Stimulated activated CD8-positive, alpha-beta memory T cell treated with anti-CD3 and anti-CD28 coated beads, Interleukin-4, amount 100 ng/mL, for 4 hours (primary cell): ENCODE results near the gene NDE1.

ENCODE experiments used
- DNase-seq, 2 donors: peaks; one replicate each; pipeline ENCODE4 v3.0.0-alpha.2; 2020; ENCODE audit warnings: low read depth in 2 of 2, low spot score in 1 of 2

Gene NDE1

DNA sequence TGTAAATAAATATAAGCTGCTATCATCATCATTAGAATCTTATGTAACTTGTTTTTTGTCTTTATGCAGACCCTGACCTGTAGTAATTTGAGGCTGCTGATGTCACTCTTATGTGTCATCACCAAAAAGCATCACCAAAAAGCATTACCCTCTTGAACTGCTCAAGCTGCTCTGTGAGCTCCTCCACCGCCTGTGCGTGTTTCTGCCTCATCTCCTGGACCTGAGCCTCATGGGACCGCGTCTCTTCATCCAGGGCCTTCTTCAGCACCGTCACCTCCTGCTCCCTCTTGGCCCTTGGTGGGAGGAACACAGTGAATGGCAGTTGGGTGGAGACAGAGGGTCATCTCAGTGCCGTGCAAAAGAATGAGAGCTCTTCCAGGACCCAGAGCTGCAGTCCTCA, 82.4 kb downstream of the NDE1 start:
- no peak for DNase-seq

DNA sequence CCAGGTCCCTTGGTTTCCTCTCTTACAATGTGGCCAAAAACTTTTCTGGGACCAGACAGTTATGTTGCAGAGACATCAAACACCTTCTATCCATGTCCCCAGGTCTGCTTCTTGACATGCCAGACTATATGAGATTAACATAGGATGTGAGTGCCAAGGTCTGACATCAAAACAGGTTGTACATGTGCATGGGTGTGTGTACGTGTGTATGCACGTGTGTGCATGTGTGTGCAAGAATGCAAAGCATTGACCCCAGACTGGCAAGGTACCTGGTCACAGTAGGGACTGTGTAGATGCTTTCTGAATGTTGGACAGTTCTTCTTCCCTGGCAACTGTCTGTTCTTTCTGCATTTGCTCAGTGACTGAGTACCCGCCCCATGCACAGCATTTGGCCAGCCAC, 85.6 kb downstream of the NDE1 start:
- no peak for DNase-seq

DNA sequence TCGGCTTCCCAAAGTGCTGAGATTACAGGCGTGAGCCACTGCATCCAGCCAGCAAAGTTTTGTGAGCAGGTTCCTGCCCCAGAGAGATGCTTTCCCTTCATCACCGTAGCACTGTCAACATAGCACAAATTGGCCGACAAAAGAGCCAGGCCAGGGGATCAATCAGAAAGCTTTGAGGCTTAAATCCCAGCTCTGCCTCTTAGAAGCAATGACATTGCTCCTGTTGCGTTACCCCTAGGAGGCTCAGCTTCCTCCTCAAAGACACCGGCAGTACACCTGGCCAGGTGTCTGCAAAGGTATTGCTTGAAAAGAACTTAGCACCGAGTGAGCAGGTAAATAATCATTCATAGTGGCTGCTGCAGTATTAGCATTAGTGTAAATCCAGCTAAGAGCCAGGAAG, 86.5 kb downstream of the NDE1 start:
- DNase-seq, result no peak

DNA sequence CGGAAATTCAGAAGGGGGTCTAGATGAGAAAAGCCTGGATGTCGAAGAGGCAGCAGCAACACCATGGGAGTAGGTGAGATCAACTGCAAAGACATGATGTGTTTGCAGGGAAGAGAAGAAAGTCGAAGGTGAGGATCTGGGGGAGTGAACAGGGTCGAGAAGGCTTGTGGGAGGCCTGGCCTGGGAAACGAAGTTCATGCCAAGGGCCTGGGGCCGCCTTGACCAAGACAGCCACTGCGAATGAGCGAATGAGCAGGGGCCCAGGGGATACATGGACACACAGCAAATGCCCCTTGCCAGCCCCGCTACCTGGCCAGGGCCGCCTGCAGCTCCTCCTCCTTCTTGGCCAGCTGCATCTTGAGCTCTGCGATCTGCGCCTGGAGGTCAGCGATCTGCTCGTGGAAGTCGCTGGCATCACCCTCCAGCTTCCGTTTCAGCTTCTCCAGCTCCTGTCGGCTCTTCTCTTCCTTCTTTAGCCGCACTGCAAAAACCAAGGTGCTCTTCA, 87.1 kb downstream of the NDE1 start:
- DNase-seq, result no peak

DNA sequence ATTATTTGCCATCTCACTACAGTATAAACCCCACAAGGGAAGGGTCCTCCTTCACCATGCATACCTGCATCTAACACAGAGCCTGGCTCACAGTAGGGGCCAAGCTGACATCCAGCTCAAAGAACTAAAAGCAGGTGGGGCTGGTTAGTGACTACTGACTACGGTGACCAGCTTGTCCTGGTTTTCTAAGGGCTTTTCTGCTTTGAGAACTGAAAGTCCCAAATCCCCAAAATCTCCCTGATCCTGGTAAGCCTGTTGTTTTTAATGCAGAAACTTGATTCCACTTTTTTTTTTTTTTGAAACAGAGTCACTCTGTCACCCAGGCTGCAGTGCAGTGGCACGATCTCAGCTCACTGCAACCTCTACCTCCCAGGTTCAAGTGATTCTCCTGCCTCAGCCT, 89.4 kb downstream of the NDE1 start:
- DNase-seq, result no peak

DNA sequence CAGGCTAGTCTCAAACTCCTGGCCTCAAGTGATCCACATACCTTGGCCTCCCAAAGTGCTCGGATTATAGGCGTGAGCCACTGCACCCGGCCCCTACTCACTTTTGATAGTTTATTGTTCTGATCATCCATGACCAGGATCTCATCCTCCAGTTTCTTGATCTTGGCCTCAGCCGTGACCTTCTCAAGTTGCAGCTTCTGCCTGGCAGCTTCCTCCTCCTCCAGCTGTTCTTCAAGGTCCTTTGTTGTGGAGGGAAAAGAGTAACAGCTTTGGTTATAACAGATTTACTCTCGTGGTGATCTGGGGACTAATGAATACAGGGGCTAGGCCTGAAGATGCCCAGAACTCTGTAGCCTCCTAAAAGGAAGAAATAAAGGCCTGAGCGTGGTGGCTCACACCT, 89.9 kb downstream of the NDE1 start:
- DNase-seq, result no peak

DNA sequence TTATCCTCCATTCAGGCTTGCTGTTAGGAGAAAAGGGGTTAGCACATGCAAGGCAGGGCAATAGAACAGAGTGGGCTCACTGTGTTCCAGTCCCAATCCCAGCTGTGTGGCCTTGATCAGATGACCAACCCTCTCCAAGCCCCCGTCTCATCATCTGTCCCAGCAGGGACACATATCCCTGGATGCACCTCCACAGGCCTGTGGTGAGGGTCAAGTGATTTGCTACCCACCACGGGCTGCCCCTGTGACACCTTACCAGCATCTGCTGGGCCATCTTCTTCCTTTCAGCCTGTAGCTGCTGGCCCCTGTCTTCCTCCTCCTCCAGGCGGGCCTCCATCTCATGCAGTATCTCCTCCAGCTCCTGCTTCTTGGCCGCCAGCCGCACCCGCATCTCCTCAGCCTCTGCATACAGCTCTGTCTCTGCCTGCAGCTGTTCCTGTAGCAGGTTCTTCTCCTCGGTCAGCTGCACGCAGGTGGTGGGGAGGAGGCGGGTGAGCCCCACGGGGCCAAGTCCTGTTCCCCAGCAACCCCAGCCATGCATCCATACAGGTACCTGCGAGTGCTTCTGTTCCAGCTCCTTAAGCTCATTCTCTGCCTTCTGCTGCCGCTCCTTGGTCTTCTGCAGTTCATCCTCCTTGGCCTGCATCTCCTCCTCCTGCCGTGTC, 91.3 kb downstream of the NDE1 start:
- no peak for DNase-seq

DNA sequence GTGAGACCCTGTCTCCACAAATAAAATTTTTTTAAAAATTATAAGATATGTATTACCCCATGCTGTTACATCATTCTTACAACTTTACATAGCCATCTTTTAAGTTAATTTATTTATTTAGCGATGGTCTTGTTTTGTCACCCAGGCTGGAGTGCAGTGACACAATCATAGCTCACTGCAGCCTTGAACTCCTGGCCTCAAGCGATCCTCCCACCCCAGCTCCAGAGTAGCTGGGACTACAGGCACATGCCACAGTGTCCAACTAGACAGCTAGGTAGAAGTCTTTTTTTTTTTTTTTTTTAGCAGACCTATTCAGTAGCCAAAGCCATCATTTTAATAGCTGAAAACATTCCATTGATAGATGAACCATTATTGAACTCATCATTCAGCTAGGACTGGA, 92.7 kb downstream of the NDE1 start:
- DNase-seq, result no peak

DNA sequence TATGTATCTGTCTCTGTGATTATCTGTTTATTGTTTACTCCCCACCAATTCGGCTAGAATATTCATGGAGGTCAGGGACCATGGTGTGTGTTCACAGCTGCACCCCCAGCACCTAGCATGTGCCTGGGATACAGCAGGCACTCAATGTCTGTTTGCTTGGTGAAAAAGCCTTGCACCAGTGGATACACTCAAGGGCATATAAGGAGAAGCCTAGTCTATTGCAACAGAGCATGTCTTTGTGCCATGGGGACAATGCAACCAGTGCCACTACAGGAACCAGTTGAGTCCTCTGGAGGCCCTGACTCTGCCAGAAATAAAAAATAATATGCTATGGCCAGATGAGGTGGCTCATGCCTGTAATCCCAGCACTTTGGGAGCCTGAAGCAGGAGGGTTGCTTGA, 93.6 kb downstream of the NDE1 start:
- no peak for DNase-seq

DNA sequence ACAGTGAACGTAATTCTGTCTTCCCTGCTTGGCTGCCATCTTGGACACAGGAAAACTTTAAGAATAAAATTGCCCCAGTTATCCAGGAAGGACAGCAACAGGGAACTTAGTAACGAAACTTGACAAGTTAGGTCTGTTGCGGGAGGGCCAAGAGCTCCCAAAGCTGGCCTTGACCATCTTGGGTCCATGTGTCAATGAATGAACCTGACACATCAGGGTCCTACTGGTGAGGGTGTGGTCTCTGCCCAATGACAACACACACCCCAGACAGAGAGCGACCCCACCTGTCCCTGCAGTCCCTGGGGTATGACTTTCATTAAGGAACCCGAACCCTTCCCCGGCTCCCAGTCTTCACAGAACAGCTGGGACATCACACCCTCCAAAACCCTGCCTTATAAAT, 96.3 kb downstream of the NDE1 start:
- DNase-seq, result no peak

DNA sequence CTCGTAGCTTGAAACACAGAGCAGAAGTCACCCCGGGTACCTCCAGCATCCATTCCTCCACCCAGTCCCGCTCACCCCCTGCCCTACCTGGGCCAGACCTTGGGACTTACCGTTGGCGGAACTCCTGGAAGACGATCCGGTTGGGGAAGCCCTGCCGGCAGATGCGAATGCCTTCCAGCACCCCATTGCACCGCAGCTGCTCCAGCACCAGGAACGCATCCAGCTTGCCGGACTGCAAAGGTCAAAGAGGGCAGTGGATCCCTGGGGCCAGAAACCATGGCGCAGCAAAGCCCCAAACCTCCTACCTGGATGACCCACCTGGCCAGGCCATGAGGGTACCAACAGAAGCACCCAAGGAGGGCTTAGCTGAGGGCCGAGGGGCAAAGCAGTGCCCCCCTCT, 97.9 kb downstream of the NDE1 start:
- DNase-seq, result no peak

DNA sequence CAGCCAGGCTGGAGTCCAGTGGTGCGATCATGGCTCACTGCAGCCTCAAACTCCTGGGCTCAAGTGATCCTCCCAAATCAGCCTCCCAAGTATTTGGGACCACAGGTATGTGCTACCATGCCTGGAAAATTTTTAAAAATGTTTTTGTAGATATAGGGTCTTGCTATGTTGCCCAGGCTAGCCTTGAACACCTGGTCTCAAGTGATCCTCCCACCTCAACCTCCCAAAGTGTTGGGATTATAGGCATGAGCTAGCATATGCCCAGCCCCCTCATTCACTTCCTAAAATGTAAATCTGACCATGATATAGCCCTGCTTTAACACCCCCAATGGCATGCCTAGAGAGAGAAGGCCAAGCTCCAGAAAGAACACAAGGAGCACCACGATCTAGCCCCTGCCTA, 98.6 kb downstream of the NDE1 start:
- DNase-seq, result no peak

DNA sequence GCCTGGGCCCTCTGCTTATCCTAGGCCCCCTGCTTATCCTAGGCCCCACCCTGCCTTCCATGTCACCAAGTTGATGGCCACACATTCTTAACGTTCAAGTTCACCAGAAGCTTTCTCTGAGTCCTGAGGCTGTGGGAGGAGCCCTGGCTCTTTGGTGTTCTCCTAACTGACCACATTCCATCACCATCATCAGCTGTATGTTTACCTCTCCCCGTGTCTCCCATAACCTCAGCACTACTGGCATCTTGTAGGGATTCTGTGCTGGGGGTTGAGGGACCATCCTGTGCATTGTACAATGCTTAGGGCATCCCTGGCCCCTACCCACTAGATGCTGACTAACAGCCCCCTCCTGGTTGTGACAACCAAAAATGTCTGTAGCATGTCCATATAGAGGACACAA, 99.3 kb downstream of the NDE1 start:
- no peak for DNase-seq

DNA sequence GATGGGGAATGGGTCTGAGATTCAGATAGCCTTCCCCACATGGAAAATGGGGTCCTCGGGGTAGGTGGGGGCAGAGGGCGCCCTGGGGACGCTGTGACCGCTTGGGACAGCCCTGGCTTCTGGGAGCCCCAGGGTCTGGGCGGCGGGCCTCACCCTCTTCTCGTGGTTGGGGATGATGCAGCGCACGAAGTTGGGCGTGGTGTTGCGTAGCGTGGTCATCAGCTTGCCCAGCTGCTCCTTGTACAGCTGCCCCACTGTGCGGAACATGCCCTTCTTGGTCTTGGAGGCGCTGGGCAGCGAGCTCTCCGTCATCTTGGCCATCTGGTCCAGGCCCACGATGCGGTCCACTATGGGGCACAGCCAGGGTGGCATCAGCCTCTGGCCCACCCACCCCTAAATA, 99.9 kb downstream of the NDE1 start:
- DNase-seq, result no peak

DNA sequence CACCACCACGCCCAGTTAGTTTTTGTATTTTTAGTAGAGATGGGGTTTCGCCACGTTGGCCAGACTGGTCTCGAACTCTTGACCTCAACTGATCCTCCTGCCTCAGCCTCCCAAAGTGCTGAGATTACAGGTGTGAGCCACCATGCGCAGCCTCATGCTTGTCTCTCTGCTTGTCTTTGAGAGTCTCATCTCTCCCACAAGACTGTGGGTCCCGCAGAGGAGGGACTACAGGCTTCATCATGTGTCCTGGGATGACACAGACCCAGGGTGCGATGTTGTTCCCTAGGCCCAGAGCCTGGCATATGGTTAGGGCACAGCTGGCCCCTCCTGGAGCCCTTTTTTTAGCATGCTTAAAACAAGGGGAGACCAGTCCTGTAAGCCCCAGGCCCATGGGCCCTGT, 101.9 kb downstream of the NDE1 start:
- no peak for DNase-seq

DNA sequence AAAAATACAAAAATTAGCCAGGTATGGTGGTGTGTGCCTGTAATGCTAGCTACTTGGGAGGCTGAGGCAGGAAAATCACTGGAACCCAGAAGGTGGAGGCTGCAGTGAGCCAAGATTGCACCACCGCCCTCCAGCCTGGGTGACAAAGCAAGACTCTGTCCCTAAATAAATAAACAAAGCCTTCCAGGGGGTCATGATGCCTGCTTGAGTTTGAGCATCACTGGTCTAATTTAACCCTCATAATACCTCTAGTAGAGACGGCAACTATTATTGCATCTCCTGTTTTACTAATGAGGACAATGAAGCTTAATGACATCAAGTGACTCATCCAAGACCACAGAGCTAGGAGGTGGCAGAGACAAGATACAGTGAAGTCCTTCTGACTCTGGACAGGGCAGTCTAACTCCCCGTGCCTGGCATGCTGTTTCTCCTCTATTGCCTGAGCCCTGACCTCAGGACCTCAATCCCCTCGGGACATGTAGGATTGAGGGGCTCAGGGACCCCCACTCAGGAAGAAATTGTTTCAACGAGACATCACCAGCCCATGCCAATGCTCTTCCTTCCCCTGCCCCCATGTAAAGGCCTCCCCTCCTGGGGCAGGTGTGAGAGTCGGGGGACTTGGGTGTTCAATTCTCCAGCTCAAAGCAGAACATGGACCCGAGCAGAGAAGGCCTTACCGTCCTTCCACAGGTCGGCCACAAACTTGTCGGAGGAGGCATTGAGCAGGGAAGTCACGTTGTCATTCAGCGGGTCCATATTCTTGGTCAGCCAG, 102.9 kb downstream of the NDE1 start:
- DNase-seq, result no peak

DNA sequence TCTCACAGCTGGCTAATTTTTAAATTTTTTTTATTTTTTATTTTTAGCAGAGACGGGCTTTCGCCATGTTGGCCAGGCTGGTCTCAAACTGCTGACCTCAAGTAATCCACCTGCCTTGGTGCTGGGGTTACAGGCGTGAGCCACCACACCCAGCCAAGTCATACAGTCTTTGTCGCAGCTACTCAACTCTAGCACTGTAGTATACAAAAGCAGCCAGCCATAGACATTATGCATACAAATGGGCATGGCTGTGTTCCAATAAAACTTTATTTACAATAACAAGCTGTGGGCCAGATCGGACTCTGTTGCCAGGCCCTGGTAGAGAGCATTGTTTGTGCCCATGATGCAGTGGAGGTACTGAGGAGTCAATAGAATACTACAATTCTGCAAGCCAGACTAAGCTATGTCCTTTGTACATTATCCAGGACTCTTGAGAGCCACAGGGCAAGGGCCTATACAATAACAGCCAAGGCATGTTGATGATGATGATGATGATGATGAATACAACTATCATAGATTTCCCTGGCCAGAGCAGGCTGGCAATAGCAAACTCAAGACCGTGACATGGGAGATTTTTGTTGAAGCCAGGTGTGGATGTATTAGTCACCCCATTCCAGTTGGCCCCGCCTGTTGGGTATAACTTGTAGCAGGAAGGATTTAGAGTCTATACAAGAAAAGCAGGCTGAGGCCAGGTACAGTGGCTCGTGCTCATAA, 104.9 kb downstream of the NDE1 start:
- no peak for DNase-seq

DNA sequence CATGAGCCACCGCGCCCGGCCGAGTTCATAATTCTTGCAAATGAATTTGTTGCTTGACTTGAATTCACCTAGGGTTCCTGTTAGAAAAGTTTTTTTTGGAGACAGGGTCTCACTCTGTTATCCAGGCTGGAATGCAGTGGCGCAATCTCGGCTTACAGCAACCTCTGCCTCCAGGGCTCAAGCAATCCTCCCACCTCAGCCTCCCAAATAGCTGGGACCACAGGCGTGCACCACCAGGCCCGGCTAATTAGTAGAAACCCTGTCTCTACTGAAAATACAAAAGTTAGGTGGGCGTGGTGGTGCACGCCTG, 107.0 kb downstream of the NDE1 start:
- DNase-seq, result no peak

DNA sequence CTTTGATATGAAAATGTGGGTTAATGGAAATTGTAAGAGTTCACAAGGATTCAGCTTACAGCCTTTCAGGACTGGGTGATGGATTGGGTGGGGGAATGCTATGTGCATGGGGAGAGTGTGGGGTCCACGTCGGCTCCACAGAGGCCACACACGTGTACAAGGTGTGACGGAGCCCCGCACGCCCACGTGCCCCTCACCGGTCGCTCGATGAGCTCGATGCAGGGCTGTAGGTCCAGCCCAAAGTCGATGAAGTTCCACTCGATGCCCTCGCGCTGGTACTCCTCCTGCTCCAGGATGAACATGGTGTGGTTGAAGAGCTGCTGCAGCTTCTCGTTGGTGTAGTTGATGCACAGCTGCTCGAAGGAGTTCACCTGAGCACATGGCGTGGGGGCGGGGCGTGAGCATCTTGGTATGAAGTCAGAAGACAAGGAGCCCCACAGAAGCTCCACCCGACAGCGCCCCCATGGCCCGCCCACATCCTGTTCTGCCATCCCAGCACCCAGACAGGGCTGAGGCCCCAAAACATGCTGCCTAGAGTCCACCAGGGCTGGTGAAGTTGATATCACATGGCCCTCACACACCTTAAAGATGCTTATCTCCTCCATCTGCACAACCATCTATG, 107.7 kb downstream of the NDE1 start:
- DNase-seq, result no peak

DNA sequence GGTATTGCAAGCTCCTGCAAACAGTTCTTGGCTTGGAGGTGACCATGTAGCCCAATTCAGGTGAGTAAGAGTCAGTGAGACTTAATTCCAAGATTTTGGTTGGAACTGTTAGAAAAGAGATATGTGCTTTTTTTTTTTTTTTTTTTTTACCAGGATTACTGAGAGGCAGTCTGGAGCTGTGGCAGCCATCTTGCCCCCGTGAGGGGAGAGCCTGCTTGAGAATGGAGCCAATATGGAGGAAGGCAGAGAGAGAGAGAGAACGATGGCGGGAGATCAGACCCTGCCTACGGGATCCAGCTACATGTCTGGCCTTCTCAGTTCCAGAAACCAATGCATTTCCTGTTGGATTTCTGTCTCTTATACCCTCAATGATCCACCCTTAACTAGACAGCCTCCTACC, 109.0 kb downstream of the NDE1 start:
- no peak for DNase-seq

DNA sequence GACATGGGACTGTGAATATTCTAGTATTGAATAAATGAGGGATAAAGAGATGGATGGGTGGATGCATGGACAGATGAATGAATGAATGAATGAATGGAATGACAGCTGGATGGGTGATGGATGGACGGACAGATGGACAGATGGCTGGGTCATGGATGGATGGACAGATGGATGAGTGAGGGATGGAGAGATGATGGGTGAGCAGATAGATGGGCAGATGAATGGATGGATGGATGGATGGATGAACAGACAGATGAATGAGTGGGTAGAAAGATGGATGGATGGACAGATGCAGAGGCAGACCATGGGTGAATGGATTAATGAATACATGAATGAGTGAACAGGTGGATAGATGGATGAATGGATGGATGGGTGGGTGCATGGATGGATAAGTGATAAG, 110.1 kb downstream of the NDE1 start:
- DNase-seq, result no peak

DNA sequence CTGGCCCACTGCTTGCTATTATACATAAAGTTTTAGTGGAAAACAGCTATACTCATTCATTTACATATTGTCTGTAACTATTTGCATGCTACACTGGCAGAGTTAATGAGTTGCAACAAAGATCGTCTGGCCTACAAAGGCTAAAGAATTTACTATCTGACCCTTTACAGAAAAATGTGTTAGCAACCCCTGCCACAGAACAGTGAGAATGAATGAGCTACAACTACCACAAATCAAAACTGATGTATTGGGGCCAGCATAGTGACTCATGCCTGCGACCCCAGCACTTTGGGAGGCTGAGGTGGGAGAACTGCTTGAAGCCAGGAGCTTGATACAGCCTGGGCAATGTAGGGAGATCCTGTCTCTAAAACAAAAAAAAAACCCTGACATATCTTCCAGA, 114.1 kb downstream of the NDE1 start:
- DNase-seq, result no peak
